Measurements from ENCODE around the gene AKR1C1. TPM values are rescaled to one million over a fixed set of nuclear protein-coding genes. Genes with fewer than 3 reads are reported as not detected.
"Not testable (repeated sequence)": the region's sequence is repeated elsewhere in the genome, so short reads cannot be mapped to it uniquely, and the experiment has no call there.

The AKR1C1 gene
- total RNA-seq, 1 donor from 2014 or later, result 18.4 TPM

DNA sequence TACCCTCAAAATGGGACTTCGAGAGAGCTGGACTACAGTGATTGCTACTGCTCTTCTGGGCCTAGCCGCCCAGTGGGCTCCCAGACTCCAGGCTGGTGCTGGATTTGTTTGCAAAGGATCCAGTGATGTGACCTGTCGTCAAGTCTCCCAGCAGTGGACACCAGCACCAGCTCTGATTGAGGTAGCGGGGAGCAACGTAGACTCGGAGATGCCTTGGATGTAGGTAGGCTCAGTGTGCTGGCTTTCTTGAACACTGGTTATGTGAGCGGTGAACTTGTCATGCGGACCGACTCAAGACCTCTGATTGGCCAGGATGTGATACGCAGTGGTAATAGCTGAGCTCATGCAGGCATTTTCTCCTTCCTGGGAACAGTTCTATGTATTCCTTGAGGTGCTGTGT is 21.0 kb downstream of the AKR1C1 start:
- Histone ChIP-seq H3K4me3 (no peak overlapping the region), H3K4me1 (peaks cover 0 to 3% of the 10 kb centered on the region in 2 donors), H3K36me3 (no peaks in the 10 kb centered on the region), H3K27ac (no peak overlapping the region), H3K27me3 (no peaks in the 10 kb centered on the region), H3K9me3 (no peaks in the 10 kb centered on the region)
- intact Hi-C loops (cut with DNase I), result no loop called here
- TF ChIP-seq, protein P1, sequence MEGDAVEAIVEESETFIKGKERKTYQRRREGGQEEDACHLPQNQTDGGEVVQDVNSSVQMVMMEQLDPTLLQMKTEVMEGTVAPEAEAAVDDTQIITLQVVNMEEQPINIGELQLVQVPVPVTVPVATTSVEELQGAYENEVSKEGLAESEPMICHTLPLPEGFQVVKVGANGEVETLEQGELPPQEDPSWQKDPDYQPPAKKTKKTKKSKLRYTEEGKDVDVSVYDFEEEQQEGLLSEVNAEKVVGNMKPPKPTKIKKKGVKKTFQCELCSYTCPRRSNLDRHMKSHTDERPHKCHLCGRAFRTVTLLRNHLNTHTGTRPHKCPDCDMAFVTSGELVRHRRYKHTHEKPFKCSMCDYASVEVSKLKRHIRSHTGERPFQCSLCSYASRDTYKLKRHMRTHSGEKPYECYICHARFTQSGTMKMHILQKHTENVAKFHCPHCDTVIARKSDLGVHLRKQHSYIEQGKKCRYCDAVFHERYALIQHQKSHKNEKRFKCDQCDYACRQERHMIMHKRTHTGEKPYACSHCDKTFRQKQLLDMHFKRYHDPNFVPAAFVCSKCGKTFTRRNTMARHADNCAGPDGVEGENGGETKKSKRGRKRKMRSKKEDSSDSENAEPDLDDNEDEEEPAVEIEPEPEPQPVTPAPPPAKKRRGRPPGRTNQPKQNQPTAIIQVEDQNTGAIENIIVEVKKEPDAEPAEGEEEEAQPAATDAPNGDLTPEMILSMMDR (IDR thresholded peaks at IDR 0.05), result no peak
- no peak for DNase-seq (ENCODE audit: low spot score in 2 of 2)

- peaks cover 0 to 3% of the 10 kb centered on the region in 2 donors for H3K4me1 ChIP-seq
- no peaks in the 10 kb centered on the region for H3K27me3 ChIP-seq
- intact Hi-C loops (cut with DNase I), result no loop called here
- H3K9me3 ChIP-seq, result no peaks in the 10 kb centered on the region
- DNase-seq (ENCODE audit: low spot score in 2 of 2), result peak in 1 of 2 donors; percentile 55
- TF ChIP-seq, protein P1 (IDR thresholded peaks at IDR 0.05), result no peak
- H3K4me3 ChIP-seq, result no peak overlapping the region
- H3K36me3 ChIP-seq, result no peaks in the 10 kb centered on the region
- peak overlapping the region; percentile 17 to 45 for H3K27ac ChIP-seq
Measured at GRCh38 chr10:4984971-4985594, 21.9 kb downstream of the AKR1C1 start.

GRCh38 chr10:4988000-4988641 is 24.9 kb downstream of the AKR1C1 start:
- intact Hi-C loops (cut with DNase I); H3K27me3 ChIP-seq; H3K9me3 ChIP-seq; H3K4me1 ChIP-seq; DNase-seq (ENCODE audit: low spot score in 2 of 2); H3K36me3 ChIP-seq; H3K27ac ChIP-seq; H3K4me3 ChIP-seq: not testable (repeated sequence)

GRCh38 chr10:4990217-4990616 is 27.0 kb downstream of the AKR1C1 start:
- TF ChIP-seq, protein P1 (IDR thresholded peaks at IDR 0.05), result no peak
- intact Hi-C loops (cut with DNase I), result no loop called here
- Histone ChIP-seq H3K36me3 (no peaks in the 10 kb centered on the region), H3K27me3 (no peaks in the 10 kb centered on the region), H3K4me1 (peaks cover 0 to 3% of the 10 kb centered on the region in 2 donors), H3K4me3 (no peak overlapping the region), H3K9me3 (no peaks in the 10 kb centered on the region), H3K27ac (no peak overlapping the region)
- no peak for DNase-seq (ENCODE audit: low spot score in 2 of 2)

GRCh38 chr10:4991463-4991862 is 28.2 kb downstream of the AKR1C1 start:
- H3K4me3 ChIP-seq; intact Hi-C loops (cut with DNase I); DNase-seq (ENCODE audit: low spot score in 2 of 2); H3K9me3 ChIP-seq; H3K36me3 ChIP-seq; H3K4me1 ChIP-seq; H3K27ac ChIP-seq; H3K27me3 ChIP-seq: not testable (repeated sequence)

DNA sequence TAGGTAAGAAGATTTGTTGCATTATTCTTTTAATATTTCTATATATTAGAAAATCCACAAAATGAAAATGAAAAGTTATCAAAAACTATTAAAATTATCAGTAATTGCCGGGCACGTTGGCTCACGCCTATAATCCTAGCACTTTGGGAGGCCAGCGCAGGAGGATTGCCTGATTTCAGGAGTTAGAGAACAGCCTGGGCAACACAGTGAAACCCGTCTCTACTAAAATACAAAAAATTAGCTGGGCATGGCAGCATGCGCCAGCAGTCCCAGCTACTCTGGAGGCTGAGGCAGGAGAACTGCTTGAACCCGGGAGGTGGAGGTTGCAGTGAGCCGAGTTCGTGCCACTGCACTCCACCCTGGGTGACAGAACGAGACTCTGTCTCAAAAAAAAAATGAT is 29.3 kb downstream of the AKR1C1 start:
- H3K36me3 ChIP-seq; H3K27me3 ChIP-seq; H3K27ac ChIP-seq; DNase-seq (ENCODE audit: low spot score in 2 of 2); intact Hi-C loops (cut with DNase I); H3K9me3 ChIP-seq; H3K4me1 ChIP-seq; H3K4me3 ChIP-seq: not testable (repeated sequence)

- H3K27me3 ChIP-seq; H3K9me3 ChIP-seq; DNase-seq (ENCODE audit: low spot score in 2 of 2); H3K4me3 ChIP-seq; H3K4me1 ChIP-seq; intact Hi-C loops (cut with DNase I); H3K36me3 ChIP-seq; H3K27ac ChIP-seq: not testable (repeated sequence)
Measured at GRCh38 chr10:4994260-4994659, 31.0 kb downstream of the AKR1C1 start.
